K562 (cell line): ENCODE results near the gene UBE2E2. TPM values are rescaled to one million over a fixed set of nuclear protein-coding genes. Genes with fewer than 3 reads are reported as not detected.

Experiments
- ATAC-seq: fragments of 200-7000 bp; cut with Tn5 transposase; 3 replicates; pipeline ENCODE4 v1.9.1; 2020; ENCODE audit warnings: moderate library complexity
- BruUV-seq: library from RNA; stranded (reverse); fragments of 400-500 nt; replicated peaks from 2 replicates; lab custom pipeline; 2021; lab: Mats Ljungman, UMichigan
- CTCF ChIA-PET: fragments of 300-600 bp; formaldehyde crosslinking; extraction: SDS; loops from one replicate; lab custom pipeline; 2021; ENCODE audit warnings: low intra/inter-chr PET ratio; lab: Yijun Ruan, JAX
- POLR2A ChIA-PET: fragments of 300-600, 350-650 bp; sonication (Branson Sonifier 250); formaldehyde crosslinking; extraction: SDS; loops from one replicate; lab custom pipeline; 2021; ENCODE audit warnings: antibody characterized with exemption, inconsistent platforms; lab: Yijun Ruan, JAX
- DNase-seq, 4 experiments: peaks; one replicate each; pipeline versions ENCODE4 v3.0.0 to v3.0.0-alpha.2; 2011 to 2018; ENCODE audit warnings: low spot score in 3 of 4, mixed read lengths in 3 of 4; ENCODE audit errors: extremely low read depth in 1 of 4
- FAIRE-seq: peaks from 2 replicates; lab custom pipeline; 2011; peaks lifted over from hg19 to GRCh38; lab: Jason Lieb, UNC
- H2AFZ ChIP-seq: 2 replicates; pipeline ENCODE4 v1.6.0; 2011; ENCODE audit warnings: low read depth, low read length, control low read depth, inconsistent platforms
- H3K27ac ChIP-seq: fragments of 200-600 bp; 3 replicates; pipeline ENCODE4 v1.8.0; 2011; ENCODE audit warnings: low read depth, mild to moderate bottlenecking, control low read depth, inconsistent platforms, low read length, moderate library complexity, mixed read lengths; ENCODE audit errors: extremely low read depth
- H3K27me3 ChIP-seq, 2 experiments: fragments of 300-600 bp in 1 of 2; 2 replicates in 1 of 2; 3 replicates in 1 of 2; pipeline versions ENCODE4 v1.6.0 to v1.8.0; 2011; ENCODE audit warnings: inconsistent platforms in 2 of 2, low read length in 2 of 2, mild to moderate bottlenecking in 1 of 2, mixed read lengths in 1 of 2, moderate library complexity in 1 of 2; ENCODE audit not compliant: control insufficient read depth in 2 of 2, insufficient read depth in 2 of 2
- H3K36me3 ChIP-seq: fragments of 300-600 bp; 3 replicates; pipeline ENCODE4 v1.8.0; 2011; ENCODE audit warnings: mild to moderate bottlenecking, low read length, inconsistent platforms; ENCODE audit not compliant: control insufficient read depth, insufficient read depth
- H3K4me1 ChIP-seq, 2 experiments: fragments of 200-600 bp in 1 of 2; replicated peaks in 1 of 2; 2 replicates in 1 of 2; 3 replicates in 1 of 2; pipeline versions ENCODE4 v1.5.1 to v1.8.0; 2011; ENCODE audit warnings: inconsistent platforms in 2 of 2, low read length in 2 of 2, mild to moderate bottlenecking in 1 of 2, mixed read lengths in 1 of 2, moderate library complexity in 1 of 2; ENCODE audit not compliant: control insufficient read depth in 2 of 2, insufficient read depth in 2 of 2
- H3K4me2 ChIP-seq: 2 replicates; pipeline ENCODE4 v1.6.1; 2011; ENCODE audit warnings: low read length, control low read depth, inconsistent platforms, mixed read lengths; ENCODE audit not compliant: insufficient read depth
- H3K4me3 ChIP-seq: fragments of 200-600 bp; sonication (generic), shearing (Covaris generic); 2 replicates; pipeline ENCODE4 v1.5.1; 2016; ENCODE audit warnings: control low read depth, inconsistent platforms
- H3K79me2 ChIP-seq: fragments of 200-600 bp; 3 replicates; pipeline ENCODE4 v1.8.0; 2011; ENCODE audit warnings: low read length, inconsistent platforms; ENCODE audit not compliant: control insufficient read depth, insufficient read depth
- H3K9ac ChIP-seq, 2 experiments: 2 replicates each; pipeline versions ENCODE4 v1.6.0 to v1.6.1; 2011; ENCODE audit warnings: low read depth in 2 of 2, low read length in 2 of 2, control low read depth in 1 of 2, inconsistent platforms in 1 of 2, mild to moderate bottlenecking in 1 of 2, mixed read lengths in 1 of 2; ENCODE audit not compliant: insufficient read depth in 1 of 2
- H3K9me1 ChIP-seq: one replicate; pipeline ENCODE4 v1.6.0; 2011; ENCODE audit warnings: inconsistent platforms, mild to moderate bottlenecking, low read length, moderate library complexity; ENCODE audit not compliant: control insufficient read depth, insufficient read depth
- H3K9me3 ChIP-seq: replicated peaks from 2 replicates; pipeline ENCODE4 v1.5.1; 2011; ENCODE audit warnings: low read depth, low read length, inconsistent platforms; ENCODE audit not compliant: control insufficient read depth, insufficient read depth
- H4K20me1 ChIP-seq: replicated peaks from 2 replicates; pipeline ENCODE4 v1.6.1; 2011; ENCODE audit warnings: low read length, inconsistent platforms, mixed read lengths; ENCODE audit not compliant: control insufficient read depth, insufficient read depth
- ATF7 ChIP-seq: fragments of 450-650 bp; IDR thresholded peaks from 2 replicates; pipeline ENCODE4 v1.7.1; 2014; ENCODE audit warnings: mild to moderate bottlenecking, moderate library complexity
- BHLHE40 ChIP-seq: IDR thresholded peaks from 2 replicates; pipeline ENCODE4 v1.6.1; 2011; ENCODE audit warnings: low read length, improper control_type of control experiment
- CBX5 ChIP-seq: IDR thresholded peaks from 2 replicates; pipeline ENCODE4 v1.6.1; 2014; ENCODE audit warnings: low read depth, borderline replicate concordance
- CHD1 ChIP-seq: fragments of 200-600 bp; sonication (generic); IDR thresholded peaks from one replicate; pipeline ENCODE4 v1.6.1; 2012; ENCODE audit warnings: mild to moderate bottlenecking, moderate library complexity, low read length, inconsistent platforms
- CTBP1 ChIP-seq: fragments of 450-650 bp; IDR thresholded peaks from 2 replicates; pipeline ENCODE4 v1.6.1; 2016; ENCODE audit warnings: borderline replicate concordance
- GABPB2 ChIP-seq: fragments of 250-450 bp; sonication (Bioruptor Pico); conservative IDR thresholded peaks from 2 replicates; pipeline ENCODE4 v1.5.1; 2021; ENCODE audit warnings: mild to moderate bottlenecking
- GATA2 ChIP-seq: sonication (generic); formaldehyde crosslinking; IDR thresholded peaks from 2 replicates; pipeline ENCODE4 v1.4.0; 2020; ENCODE audit warnings: mild to moderate bottlenecking, missing genetic modification reagents
- GATAD2A ChIP-seq: fragments of 450-650 bp; IDR thresholded peaks from 2 replicates; pipeline ENCODE4 v1.6.1; 2017
- NELFE ChIP-seq: IDR thresholded peaks from 2 replicates; pipeline ENCODE4 v1.6.1; 2011; ENCODE audit warnings: mild to moderate bottlenecking; ENCODE audit not compliant: insufficient read depth, insufficient read length
- NFYB ChIP-seq: IDR thresholded peaks from 2 replicates; pipeline ENCODE4 v1.6.1; 2011; ENCODE audit warnings: mild to moderate bottlenecking, moderate library complexity; ENCODE audit not compliant: insufficient read length; ENCODE audit errors: extremely low read depth
- NR2C1 ChIP-seq, 2 experiments: fragments of 450-650 bp; IDR thresholded peaks; 2 replicates each; pipeline ENCODE4 v1.6.1; 2017; ENCODE audit warnings: mild to moderate bottlenecking in 2 of 2, antibody characterized with exemption in 1 of 2, inconsistent platforms in 1 of 2, missing compliant biosample characterization in 1 of 2, missing genetic modification characterization in 1 of 2
- POU5F1 ChIP-seq: fragments of 150-350 bp; IDR thresholded peaks from 2 replicates; pipeline ENCODE4 v1.6.1; 2014; ENCODE audit warnings: borderline replicate concordance, low read length, low read depth, mild to moderate bottlenecking; ENCODE audit not compliant: partially characterized antibody
- RBM17 ChIP-seq: fragments of 200-400 bp; formaldehyde crosslinking; IDR thresholded peaks from 2 replicates; pipeline ENCODE4 v1.6.1; 2017; ENCODE audit warnings: low read depth, mild to moderate bottlenecking, low read length, borderline replicate concordance
- SMAD3 ChIP-seq: fragments of 450-650 bp; formaldehyde crosslinking; conservative IDR thresholded peaks from 2 replicates; pipeline ENCODE4 v1.4.0; 2020; ENCODE audit warnings: mild to moderate bottlenecking
- TFAP4 ChIP-seq: sonication (generic); formaldehyde crosslinking; IDR thresholded peaks from 2 replicates; pipeline ENCODE4 v1.8.0; 2022; ENCODE audit warnings: missing genetic modification reagents, mild to moderate bottlenecking, moderate library complexity, borderline replicate concordance
- U2AF2 ChIP-seq: fragments of 200-400 bp; formaldehyde crosslinking; optimal IDR thresholded peaks from 2 replicates; pipeline ENCODE3; 2017; ENCODE audit warnings: low read depth, mild to moderate bottlenecking, low read length
- UBTF ChIP-seq, 2 experiments: IDR thresholded peaks; 2 replicates each; pipeline ENCODE4 v1.6.1; 2012; ENCODE audit warnings: improper control_type of control experiment in 2 of 2, low read depth in 2 of 2, low read length in 2 of 2, borderline replicate concordance in 1 of 2
- ZFP30 ChIP-seq: fragments of 250-450 bp; sonication (Bioruptor Pico); IDR thresholded peaks from 2 replicates; pipeline ENCODE4 v1.8.0; 2022; ENCODE audit warnings: moderate library complexity, mild to moderate bottlenecking, inconsistent platforms, borderline replicate concordance
- ZNF431 ChIP-seq: sonication (generic); formaldehyde crosslinking; IDR thresholded peaks from 2 replicates; pipeline ENCODE4 v1.8.0; 2022; ENCODE audit warnings: mild to moderate bottlenecking, missing genetic modification reagents
- WGBS: fragments of 100-300 bp; shearing (Covaris generic); methylation state at CpG from one replicate; pipeline ENCODE4 v1.1.6; 2016; ENCODE audit warnings: low coverage, mixed read lengths; ENCODE audit not compliant: insufficient coverage; ENCODE audit errors: missing lambda C conversion rate; 5-methylcytosine and 5-hydroxymethylcytosine counted together
- in situ Hi-C: fragments of 300-500 bp; cut with MboI; formaldehyde crosslinking; loops from 4 replicates; pipeline ENCODE4 v1.15.0; 2018; ENCODE audit warnings: inconsistent platforms, mixed read lengths
- intact Hi-C: fragments of 100-400 bp; cut with micrococcal nuclease; formaldehyde crosslinking; loops from 2 replicates; pipeline ENCODE4 v1.14.2; 2022
- polyA plus RNA-seq, 8 experiments: library from polyadenylated mRNA; depleted of rRNA in 4 of 8; stranded (reverse) in 5 of 8; unstranded in 3 of 8; fragments of >200 nt; fragmentation: Nextera tagmentation in 2 of 8; fragmentation: Illumina TruSeq in 1 of 8; extraction: Ambion mirVana in 2 of 8; extraction: Trizol in 1 of 8; gene quantifications; 2 replicates each; pipeline versions ENCODE4 v1.2.1 to v1.2.3, GENCODE V29; 2011 to 2014; ENCODE audit warnings: inconsistent platforms in 1 of 8, missing spikeins in 1 of 8
- total RNA-seq, 7 experiments: library from RNA; depleted of rRNA in 6 of 7; stranded (reverse); fragments of >200 nt in 6 of 7; fragmentation: Illumina TruSeq in 2 of 7; extraction: Trizol in 2 of 7; gene quantifications; 2 replicates each; pipeline versions ENCODE4 v1.2.1 to v1.2.3, GENCODE V29; 2011 to 2021; ENCODE audit warnings: low replicate concordance in 1 of 7

UBE2E2 gene
- total and polyA plus RNA-seq, 9 of the 15 experiments (the other 6 are each of a cell fraction or from before 2014, with no cell fraction given), result 0.22 to 5.1 (median 1.9) TPM

GRCh38 chr3:23325466-23326065 lies 122.4 kb downstream of the UBE2E2 start (continued):
- TF ChIP-seq U2AF2 (no peak), GATAD2A (no peak), CTBP1 (no peak), BHLHE40 (no peak), NR2C1 (IDR thresholded peaks at IDR 0.05) (no peak), NR2C1 (tag; IDR thresholded peaks at IDR 0.05) (no peak), CBX5 (no peak)

- Histone ChIP-seq H3K79me2 (no peaks in the 10 kb centered on the region), H3K4me3 (no peak overlapping the region), H3K4me2 (no peak overlapping the region), H4K20me1 (no peaks in the 10 kb centered on the region), H3K9me3 (no peaks in the 10 kb centered on the region; the same call in 1 of the 2 replicates), H3K9ac (no peak overlapping the region), H3K36me3 (no peaks in the 10 kb centered on the region), H3K9me1 (no peaks in the 10 kb centered on the region), H3K27me3 (no peaks in the 10 kb centered on the region), H3K4me1 (no peaks in the 10 kb centered on the region), H3K27ac (no peak overlapping the region), H2AFZ (no peak overlapping the region)
- BruUV-seq, result no TSS peak
- DNase-seq, result no peak
- CTCF ChIA-PET, result no interaction called here
- no peak for ATAC-seq
- intact Hi-C loops (no loop called here), in situ Hi-C loops (no loop called here)
- 3% methylated on average over 6 of the region's 6 CpGs for WGBS
- FAIRE-seq, result no peak
- POLR2A ChIA-PET, result no interaction called here
- TF ChIP-seq CHD1 (no peak), UBTF (IDR thresholded peaks at IDR 0.05; ENCODE audit: borderline replicate concordance in 1 of 2, low read depth in 2 of 2, low read length in 2 of 2) (no peak), SMAD3 (CRISPR knock-in tag) (no peak), TFAP4 (no peak), POU5F1 (no peak), NELFE (no peak), ZFP30 (CRISPR knock-in tag) (no peak), RBM17 (no peak), ZNF431 (CRISPR knock-in tag) (no peak), GABPB2 (CRISPR knock-in tag) (no peak), GATA2 (no peak), ATF7 (no peak), NFYB (no peak)
Observed at GRCh38 chr3:23329471-23330105, 126.5 kb downstream of the UBE2E2 start.
